NCI-H1105 (cell line): ENCODE results near the gene PSAT1.

ENCODE experiments used
- DNase-seq: peaks from one replicate; lab custom pipeline; 2025; lab: John Stamatoyannopoulos, UW

The PSAT1 gene

DNA sequence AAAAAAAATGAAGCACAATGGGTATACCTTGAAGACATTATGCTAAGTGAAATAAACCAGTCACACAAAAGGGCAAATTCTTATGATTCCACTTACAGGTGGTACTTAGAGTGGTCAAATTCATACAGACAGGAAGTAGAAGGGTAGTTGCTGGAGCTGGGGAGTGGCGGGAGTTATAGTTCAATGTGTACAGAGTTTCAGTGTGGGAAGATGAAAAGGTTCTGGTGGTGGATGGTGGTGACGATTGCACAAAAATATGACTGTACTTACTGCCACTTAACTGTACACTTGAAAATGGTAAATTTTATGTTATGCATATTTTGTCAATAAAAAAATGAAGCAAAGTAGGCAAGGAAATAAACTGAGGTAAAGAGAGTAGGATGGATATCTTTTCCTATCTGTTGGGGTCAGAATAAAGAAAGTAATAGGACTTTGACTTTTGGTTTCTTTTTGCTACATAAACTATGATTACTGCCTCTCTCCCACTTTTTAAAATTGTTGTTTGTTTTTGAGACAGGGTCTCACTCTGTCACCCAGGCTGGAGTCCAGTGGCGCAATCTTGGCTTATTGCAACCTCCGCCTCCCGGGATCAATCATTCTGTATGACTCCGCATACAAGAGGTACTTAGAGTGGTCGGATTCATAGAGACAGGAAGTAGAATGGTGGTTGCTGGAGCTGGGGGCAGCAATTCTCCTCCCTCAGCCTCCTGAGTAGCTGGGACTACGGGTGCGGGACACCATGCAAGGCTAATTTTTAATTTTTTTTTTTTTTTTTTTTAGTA is 4.0 kb upstream of the PSAT1 start:
- DNase-seq, result no peak

DNA sequence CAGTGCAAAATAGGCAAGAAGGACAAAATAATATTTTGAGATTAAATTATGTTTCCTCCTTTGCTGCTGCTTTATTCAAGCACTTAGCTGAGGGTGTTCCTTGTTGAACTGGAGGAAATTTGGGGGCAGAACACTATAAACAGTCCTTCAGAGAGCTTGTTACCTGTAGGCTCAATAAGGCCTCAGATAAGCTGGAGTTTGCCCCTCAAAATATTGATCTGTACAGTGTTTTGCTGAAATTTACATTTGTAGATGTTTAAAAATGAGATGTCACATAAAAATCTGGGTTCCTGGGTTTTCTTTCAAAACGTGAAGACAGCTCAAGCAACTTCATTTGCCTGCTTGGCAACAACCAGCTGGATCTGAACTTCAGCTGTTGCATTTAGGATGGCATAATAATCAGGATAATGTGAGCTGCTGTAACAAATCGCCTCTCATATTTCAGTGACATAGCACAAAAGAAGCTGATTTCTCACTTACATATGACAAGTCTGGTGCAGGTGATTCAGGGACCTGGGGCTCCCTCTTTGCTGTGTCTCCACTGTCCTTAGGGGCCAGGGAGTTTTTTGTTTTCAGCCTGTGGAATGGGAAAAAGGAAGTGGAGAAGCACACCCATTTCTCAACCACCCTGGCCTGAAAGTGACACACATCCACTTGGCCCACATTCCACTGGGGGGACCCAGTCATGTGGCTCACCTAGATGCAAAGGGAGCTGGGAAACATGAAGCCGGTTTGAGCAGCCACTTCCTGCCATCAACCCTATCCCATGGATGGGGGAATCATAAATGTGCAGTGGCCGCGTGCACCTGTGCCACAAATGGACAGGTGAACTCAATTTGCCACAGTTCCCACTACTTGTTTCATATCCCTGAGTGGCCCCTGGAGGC is 2.4 kb upstream of the PSAT1 start:
- DNase-seq, result no peak

DNA sequence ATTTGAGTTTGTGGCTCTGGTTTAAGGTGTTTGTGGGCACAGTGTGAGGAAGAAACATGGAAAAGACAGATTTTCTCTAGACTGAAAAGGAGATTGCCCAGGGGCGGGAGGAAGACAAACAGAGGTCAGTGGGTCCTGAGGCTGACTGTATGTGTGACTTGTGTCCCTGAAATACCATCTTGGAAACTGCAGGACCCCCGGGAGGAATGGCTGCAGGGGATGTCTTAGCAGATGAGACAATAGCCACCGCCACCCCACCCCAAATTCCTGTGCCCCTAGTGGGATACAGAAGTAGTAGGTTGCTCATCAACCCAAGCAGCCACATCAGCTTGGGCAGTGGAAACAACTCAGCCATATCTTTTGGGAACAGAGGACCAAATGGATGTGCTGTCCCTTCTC is 1.7 kb upstream of the PSAT1 start:
- DNase-seq, result no peak

DNA sequence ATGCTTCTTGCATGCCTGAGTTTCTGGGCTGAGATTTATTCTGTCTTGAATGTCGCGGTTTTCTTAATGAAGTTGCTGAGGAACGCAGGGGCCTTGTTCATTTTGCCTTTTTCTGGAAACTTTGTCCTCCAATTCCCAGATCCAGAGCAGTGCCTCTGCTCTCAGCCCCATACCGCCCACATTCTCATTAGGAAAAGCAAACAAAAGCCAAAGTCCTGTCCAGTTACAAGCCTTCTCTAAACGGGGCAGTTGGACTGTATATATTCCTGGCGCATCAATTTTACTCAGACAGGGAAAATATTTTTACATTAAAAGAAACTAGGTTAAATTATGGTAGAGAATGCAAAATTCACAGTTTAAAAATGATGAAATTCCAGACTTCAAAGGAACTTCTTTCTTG is 1.2 kb upstream of the PSAT1 start:
- DNase-seq, result no peak

DNA sequence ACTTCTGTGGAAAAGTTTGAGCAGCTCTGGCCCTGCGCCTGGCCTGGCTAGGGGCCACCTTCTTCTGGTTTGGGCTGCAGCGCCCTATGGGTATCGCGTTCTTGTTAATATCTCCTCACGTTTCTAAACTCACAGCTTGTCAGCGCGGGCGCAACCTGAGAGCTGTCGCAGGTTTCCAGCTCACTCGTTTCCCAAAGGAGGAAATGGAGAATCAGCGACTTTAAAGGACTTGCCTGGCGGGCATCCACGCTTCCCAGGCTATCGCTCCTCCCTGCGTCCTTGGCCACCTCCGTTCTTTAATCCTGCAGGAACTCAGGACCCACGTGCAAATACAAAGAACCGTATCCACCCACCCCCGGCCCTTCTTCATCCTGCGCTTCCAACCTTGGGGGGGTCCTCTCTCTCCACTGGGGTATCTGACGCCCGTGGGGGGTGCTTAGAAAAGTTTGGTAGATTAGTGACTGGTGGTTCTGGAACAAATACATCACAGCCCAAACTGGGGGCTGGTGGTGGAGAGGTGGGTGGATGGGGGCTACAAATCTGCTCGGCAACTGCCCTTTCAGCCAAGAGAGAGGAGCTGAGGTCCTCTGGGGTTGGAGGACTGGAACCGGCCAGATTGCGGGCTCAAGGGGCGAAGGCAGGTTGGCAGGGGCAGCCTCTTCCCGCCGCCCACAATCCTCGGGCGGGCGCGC is 578 bp upstream of the PSAT1 start:
- peak; percentile 46 for DNase-seq

DNA sequence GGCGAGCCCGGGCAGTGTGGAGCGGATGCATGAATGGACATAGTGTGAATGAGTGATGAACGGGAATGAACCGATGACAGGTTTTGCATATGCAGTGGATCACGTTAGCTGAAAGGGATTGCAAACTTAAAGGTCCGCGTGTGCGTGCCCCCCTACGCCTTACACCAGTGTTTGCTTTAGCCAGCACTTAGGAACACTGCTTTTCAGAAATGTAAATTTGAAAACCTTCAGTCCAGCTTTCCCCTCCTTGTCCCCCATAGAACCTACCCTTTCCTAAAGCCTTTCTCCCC is 692 bp downstream of the PSAT1 start:
- no peak for DNase-seq

DNA sequence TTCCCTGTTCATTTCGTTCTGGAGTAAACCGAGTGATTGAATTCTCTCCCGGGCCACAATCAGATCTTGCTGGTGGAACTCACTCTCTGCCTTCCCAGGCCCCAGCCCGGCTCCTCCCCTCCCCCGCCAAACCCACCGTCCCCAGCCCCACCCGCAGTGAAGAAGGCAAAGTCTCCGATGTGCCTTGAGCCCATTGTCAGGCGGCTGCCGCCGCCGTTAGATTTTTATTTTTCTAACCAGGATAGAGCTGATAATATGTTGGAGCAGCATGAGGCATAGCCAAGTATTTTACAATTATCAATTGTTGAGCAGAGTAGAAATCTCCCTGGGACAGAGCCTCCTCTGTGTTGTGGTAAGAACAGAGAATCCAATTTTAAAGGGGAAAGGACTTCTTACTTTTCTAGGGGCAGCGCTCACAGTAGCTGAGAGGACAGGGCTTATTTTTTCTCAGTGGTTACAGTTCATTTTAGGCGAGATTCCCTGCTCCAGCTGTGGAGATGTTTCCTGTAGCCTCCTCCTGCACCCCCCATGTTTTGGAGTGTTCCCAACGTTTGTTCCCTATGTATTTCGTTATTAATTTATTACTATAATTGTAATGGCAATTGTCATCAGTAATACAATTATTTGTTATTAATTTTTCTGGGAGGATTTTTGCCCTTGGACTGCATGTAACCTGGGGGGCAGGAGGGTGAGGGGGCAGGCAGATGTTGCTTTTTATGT is 1.3 kb downstream of the PSAT1 start:
- no peak for DNase-seq

DNA sequence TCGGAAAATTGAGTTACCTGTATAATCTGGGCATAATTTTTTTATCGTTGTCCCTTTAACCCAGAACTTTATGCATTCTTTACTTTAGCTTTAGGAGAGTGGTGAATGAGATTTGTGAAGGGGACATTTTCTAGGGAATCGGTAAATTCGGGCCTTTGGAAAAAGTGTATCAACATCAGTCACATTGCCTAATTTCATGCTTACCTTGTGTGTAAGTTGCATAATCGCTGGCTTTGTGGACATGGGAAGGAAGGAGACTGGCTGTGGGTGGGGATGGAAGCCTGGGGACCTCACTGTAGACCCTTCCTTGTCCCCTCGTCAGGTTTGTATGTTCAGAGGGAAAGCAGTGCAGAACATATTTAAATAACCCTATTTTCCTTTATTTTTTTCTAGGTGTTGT is 3.3 kb downstream of the PSAT1 start:
- no peak for DNase-seq

DNA sequence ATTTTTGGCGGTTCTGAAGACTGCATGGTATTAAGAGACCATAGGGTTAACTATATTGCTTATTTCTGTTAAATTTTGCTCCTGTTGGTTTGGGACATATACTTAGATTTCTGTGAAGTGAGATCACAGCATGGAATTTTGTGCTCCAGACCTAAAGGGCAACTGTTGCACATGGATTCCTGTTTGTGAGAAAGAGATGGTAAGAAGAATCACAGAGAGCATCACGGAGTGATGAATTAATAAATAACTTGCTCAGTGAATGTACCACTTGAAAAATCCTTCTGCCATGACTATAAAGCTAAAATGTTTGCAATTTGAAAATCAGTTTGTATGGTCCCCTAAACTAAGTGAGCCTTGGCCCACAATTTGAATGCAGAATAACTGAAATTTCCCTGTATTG is 4.5 kb downstream of the PSAT1 start:
- no peak for DNase-seq

DNA sequence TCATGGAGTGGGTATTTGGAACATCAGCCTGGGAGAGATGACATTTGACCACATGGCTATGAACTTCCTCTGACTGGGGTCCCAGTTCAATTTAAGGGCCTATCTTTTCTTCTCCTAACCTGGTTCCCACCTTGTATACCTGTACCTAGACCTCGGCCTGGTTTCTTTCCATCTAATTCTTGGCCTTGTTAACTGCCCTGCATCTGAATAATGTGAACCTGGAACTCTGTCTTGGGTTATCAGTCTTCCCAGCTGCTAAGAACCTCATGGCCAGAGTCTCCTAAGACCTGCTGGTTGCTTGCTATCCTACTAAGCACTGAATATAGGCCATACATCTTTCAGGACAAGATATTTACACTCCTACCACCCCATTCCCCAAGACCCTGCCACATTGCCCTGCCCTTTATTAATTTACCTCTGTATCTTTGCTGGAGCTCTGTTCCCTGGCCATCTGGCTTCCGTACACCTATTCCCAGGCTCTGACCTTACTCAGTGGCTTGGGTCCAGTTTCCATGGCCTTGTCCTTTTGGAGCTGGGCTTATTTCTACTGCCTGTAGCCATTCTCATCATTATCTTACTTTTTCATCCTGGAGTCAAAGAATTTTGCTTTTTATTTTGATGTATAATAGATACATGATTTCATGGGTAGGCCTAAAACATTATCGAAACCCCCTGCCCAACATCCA is 6.6 kb downstream of the PSAT1 start:
- DNase-seq, result no peak

DNA sequence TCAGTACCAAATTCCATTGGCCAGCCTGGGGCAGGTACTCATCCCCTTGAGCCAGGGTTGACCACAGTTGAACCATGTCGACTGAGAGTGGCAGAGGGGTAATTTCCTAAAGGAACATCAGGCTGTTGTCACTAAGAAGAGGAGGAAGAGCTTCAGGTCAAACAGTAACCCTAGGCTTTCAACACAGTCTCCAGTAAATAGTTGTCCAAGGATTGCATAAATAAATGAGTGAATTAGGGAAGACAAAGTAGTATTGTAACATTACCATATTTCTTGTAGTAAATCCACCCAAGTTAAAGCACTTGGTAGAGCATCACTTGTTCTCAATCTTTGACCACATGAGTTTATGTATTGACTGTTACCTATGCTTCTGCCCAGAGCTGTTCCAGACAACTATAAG is 7.4 kb downstream of the PSAT1 start:
- DNase-seq, result no peak

DNA sequence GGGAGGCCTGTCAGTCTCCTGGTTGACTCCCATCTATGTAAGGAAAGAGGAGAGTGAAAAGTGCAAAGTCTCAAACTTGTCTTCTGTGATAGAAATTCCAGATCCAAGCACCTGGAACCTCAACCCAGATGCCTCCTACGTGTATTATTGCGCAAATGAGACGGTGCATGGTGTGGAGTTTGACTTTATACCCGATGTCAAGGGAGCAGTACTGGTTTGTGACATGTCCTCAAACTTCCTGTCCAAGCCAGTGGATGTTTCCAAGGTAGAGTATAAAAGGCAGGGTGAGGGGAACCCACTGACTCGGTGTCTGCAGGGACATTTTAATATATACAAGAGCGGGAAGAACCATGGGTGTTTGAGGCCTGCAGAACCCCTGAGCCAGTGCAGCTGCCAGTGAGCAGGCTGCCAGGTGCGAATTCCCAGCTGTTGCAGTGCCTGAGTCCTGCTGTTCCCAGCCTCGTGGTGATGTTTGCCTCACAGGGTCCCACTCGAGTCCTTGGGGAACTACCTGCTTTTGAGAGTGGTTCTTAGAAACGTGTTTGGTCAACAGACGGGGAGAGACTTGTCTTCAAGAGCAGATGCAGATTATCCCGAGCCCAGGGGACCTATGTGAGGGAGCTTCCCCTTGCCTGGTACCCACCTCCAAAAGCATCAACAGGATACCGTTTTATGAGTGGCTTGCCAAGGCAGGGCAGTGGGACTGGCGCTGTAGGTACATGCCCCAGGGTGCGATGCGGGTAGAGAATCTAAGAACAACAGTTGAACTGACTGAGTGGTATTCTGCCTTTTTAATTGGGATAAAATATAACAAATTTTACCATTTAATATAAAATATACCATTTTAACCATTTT is 9.5 kb downstream of the PSAT1 start:
- no peak for DNase-seq

DNA sequence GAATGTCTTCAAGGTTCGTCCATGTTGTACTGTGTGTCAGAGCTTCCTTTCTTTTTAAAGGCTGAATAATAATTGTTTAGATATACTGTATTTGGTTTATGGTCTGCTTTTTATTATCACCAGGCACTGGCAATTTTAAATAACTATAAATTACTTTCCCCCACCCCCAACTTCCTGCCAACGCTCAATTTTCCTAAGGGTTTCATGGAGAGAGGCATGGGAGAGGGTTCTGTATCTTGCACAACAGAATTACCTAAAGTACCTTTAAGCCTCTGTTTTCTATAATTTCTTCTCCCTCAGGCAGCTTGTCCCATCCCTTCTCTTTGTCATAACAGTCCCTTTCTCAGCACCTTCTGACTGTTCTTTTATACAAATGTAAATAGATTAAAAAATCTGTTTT is 10.4 kb downstream of the PSAT1 start:
- no peak for DNase-seq

DNA sequence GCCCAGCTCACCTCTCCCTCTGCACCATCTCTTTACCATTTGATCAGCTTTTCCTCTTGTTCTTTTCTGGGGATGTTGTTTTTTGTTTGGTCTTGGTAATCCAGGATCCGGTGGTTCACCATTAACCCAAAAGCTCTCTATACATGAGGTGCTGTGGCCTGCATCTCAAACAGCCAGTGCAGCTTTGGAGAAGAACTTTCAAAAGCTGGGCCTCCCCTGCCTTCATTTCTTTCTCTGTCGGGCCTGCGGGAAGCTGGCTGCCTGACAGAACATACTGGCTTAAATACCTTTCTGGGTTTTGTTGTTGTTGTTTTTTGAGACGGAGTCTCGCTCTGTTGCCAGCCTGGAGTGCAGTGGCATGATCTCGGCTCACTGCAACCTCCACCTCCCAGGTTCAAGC is 12.1 kb downstream of the PSAT1 start:
- DNase-seq, result no peak

DNA sequence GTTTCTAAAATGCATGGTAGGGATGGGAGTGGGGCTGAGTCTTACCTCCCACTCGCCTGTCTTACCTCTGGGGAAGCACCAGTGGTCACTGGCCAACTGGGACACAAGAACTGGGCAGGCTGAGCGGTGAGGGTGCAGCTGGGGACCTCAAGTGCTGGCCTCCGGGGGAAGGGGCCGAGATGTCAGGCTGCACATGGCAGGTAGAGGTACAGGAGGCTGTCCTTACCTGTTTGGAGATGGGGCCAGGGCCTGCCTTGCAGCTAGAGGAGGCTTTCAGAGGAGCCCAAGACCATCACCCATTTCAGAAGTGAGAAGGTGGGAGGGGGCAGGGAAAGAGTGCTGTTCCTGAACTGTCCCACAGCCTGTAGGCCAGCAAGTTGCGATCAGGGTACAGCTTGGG is 14.2 kb downstream of the PSAT1 start:
- DNase-seq, result no peak

DNA sequence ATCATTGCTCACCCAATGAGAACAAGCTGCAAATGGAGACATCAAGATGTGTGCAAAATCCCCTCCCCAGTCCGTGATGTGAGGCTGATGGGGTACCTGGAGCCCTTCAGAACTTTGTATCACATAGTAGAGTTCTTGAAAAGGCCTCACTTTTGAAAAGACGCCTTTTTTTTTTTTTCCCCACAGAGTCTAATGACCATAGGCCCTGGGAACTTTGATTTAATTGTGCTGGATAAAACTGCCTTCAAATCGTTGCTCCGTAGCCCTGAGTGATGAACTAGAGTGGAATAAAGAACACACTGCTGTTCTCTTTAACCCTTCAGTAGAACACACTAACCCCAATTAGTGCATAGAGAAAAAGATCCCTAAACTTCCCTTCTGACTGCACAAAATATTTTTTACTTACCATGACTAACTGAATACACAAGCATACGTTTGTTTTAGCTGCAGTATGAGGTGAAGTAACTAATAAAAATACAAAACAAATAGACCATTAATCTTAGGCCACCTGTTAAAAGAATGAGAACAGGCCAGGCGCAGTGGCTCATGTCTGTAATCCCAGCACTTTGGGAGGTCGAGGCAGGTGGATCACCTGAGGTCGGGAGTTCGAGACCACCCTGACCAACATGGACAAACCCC is 15.1 kb downstream of the PSAT1 start:
- no peak for DNase-seq

DNA sequence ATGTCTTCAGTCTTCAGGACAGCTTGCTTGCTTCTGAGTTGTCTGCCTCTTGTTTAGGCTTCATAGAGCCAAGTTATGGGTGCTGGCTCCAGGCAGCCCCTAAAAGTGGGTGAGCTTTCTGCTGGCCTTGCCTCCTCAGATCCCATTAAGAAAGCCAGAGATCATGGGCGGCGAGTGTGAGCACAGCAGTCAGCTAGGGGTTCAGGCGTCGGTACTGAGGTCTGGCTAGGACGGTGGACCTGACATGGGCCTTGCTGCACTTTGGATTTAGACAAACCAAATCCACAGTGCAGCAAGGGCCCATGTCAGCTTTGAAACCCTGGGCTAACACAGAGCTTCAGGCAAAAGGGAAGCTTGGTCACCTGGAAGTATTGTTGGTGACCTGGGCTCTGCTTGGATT is 17.6 kb downstream of the PSAT1 start:
- no peak for DNase-seq

DNA sequence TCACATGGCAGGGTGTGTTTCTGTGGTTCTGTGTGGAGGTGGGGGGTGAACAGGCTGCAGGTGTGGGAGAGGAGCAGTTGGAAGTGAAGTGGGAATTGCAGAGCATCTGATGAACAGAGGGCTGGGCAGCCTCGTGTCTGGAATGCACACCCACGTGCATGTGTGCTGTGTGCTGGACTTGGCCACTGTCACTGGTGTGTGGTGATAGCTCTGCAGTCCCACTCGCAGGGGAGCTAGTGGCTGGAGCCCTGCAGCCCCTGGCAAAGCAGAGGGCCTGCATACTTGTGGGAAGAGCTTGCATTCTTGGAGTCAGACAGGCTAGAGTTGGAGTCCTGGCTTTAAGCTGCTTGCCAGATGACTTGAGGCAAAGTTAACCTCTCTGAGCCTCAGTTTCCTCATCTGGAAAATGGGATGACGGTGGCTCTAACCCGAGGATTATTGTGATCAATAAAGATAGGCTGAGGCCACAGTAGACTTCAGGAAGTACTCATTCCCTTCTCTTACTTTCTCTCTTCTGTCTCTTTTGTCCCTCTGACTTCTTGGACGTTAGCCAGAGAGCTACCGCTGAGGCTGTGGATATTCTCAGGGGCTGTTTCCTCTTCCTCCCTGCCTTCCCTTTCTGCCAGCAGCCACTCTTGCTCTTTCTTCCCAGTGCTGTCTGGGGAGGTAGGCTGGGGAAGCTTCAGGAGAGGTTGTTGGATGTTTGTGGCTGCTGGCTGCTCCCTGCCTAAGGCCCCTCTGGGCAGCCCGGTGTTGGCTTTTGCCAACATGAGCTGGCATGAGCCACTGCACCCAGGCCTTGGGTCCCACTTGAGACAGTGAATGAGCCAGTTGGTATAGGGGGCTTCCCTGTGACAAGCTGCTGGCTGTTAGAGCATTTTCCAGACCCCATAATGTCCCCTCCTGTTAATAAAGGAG is 18.3 kb downstream of the PSAT1 start:
- no peak for DNase-seq

DNA sequence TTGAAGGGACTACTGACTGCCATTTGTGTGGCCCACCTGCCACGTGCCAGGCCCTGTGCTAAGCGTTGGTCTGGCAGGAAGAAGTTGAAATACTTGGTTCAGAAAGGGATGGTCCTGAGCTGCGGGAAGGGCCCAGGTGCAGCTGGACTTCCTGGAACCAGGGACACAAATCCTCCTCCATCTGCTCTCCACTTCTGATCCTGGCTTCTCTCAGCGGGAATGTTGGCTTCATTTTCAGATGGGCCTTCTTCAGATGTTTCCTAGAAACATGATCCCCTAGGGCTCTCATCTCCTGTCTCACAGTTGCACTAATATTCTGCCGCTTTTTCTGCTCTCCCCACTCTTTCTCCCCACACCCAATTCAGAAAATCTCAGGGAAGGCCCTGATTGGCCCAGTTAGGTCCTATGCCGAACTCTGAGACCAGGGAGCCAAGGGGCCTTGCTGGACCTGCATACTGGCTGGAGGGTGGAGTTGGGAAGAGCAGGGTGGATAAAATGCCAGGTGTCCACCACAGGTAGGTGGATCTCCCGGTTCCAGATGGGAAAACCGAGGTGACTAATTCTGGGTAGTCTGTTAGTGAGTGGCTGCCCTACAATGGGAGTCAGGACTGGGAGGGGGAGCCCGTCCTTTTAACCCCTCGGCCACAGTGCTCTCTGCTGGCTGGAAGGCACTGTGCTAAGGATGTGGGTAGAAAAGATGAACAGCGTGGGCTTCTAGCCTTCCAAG is 19.4 kb downstream of the PSAT1 start:
- DNase-seq, result no peak
